ENCODE data around the gene CD48.

DNA sequence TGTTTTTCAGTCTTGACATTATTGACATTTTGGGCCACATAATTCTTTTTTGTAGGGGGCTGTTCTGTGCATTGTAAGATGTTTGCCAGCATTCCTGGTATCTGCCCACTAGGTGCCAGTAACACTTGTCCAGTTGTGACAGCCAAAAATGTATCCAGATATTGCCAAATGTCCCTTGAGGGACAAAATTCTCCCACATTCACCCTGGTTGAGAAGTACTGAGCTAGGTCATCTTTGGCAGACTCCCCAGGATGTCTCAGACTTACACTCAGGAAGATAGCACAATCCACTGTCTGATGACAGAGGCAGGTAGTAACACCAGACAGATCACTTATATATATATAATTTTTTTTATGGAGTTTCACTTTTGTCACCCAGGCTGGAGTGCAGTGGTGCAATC, 5.9 kb downstream of the CD48 start:
- TF ChIP-seq, protein P1, sequence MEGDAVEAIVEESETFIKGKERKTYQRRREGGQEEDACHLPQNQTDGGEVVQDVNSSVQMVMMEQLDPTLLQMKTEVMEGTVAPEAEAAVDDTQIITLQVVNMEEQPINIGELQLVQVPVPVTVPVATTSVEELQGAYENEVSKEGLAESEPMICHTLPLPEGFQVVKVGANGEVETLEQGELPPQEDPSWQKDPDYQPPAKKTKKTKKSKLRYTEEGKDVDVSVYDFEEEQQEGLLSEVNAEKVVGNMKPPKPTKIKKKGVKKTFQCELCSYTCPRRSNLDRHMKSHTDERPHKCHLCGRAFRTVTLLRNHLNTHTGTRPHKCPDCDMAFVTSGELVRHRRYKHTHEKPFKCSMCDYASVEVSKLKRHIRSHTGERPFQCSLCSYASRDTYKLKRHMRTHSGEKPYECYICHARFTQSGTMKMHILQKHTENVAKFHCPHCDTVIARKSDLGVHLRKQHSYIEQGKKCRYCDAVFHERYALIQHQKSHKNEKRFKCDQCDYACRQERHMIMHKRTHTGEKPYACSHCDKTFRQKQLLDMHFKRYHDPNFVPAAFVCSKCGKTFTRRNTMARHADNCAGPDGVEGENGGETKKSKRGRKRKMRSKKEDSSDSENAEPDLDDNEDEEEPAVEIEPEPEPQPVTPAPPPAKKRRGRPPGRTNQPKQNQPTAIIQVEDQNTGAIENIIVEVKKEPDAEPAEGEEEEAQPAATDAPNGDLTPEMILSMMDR (IDR thresholded peaks at IDR 0.05), result no peak
- no peak for TF ChIP-seq POLR2A (IDR thresholded peaks at IDR 0.05)

Measured in upper lobe of left lung (tissue), 4 donors.